A549 (cell line): ENCODE measurements around the gene SARDH.

Experiments
- EP300 ChIP-seq, 2 experiments: fragments of >200 bp; sonication (Bioruptor Twin); formaldehyde crosslinking; IDR thresholded peaks; 2 replicates in 1 of 2; 3 replicates in 1 of 2; pipeline ENCODE4 v1.6.1; 2016 to 2017
- FOSL2 ChIP-seq, 2 experiments: fragments of 450-650 bp in 1 of 2; fragments of >200 bp in 1 of 2; sonication (Bioruptor Twin) in 1 of 2; formaldehyde crosslinking; IDR thresholded peaks; 2 replicates each; pipeline versions ENCODE4 v1.5.0 to v1.6.1; 2016 to 2020; ENCODE audit warnings: mild to moderate bottlenecking in 1 of 2, moderate library complexity in 1 of 2
- KDM5A ChIP-seq: fragments of 200-600 bp; sonication (generic); IDR thresholded peaks from 2 replicates; pipeline ENCODE4 v1.6.1; 2016; ENCODE audit warnings: antibody characterized with exemption, mild to moderate bottlenecking
- MAX ChIP-seq: IDR thresholded peaks from 2 replicates; pipeline ENCODE4 v1.6.1; 2012
- MYC ChIP-seq: IDR thresholded peaks from 2 replicates; pipeline ENCODE4 v1.6.1; 2012; ENCODE audit warnings: mild to moderate bottlenecking, inconsistent platforms, low read length, improper control_type of control experiment, borderline replicate concordance
- NPAS2 ChIP-seq: fragments of 250-450 bp; sonication (Bioruptor Pico); IDR thresholded peaks from 2 replicates; pipeline ENCODE4 v1.8.0; 2022; ENCODE audit warnings: mild to moderate bottlenecking, moderate library complexity, borderline replicate concordance
- NR3C1 ChIP-seq: fragments of >200 bp; sonication (Bioruptor Twin); formaldehyde crosslinking; IDR thresholded peaks from 3 replicates; pipeline ENCODE4 v1.6.1; 2017
- POLR2A ChIP-seq: IDR thresholded peaks from 2 replicates; pipeline ENCODE4 v1.6.1; 2012; ENCODE audit warnings: mild to moderate bottlenecking, low read length
- POLR2AphosphoS2 ChIP-seq: conservative IDR thresholded peaks from 2 replicates; pipeline ENCODE4 v1.6.1; 2012; ENCODE audit warnings: low read length, improper control_type of control experiment, inconsistent platforms
- RFX5 ChIP-seq: fragments of 450-650 bp; IDR thresholded peaks from 2 replicates; pipeline ENCODE4 v1.7.1; 2014; ENCODE audit warnings: antibody characterized with exemption, mild to moderate bottlenecking, moderate library complexity
- USF2 ChIP-seq: fragments of 450-650 bp; IDR thresholded peaks from 2 replicates; pipeline ENCODE4 v1.6.1; 2014; ENCODE audit warnings: antibody characterized with exemption
- TF ChIP-seq, protein P1 (sequence below): fragments of >200 bp; sonication (Bioruptor Twin); formaldehyde crosslinking; IDR thresholded peaks from 3 replicates; pipeline ENCODE4 v1.5.1; 2016
- TF ChIP-seq, protein P2 (sequence below): fragments of 250-450 bp; sonication (Bioruptor Pico); IDR thresholded peaks from 2 replicates; pipeline ENCODE4 v1.5.0; 2021; ENCODE audit warnings: mild to moderate bottlenecking, moderate library complexity, borderline replicate concordance

DNA sequence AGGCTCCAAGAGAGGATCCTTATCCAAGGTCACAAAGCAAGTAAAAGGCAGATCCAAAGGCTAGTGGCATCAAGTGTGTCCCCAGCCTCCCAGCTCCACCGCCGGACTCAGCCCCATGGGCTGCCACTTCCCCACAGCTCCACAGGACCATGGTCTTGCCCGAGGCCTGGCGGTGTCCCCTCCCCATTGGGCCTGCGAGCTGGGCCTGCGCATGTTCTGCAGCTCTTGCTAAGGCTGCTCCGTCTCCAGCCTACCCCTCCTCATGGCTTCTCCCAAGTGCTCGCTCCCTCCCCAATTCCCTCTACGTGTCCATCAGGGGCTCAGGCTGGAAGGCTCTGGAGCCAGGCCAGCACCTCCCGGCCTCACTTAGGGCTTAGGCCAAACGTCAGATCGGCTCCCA, 72.6 kb downstream of the SARDH start:
- TF ChIP-seq, protein P1, sequence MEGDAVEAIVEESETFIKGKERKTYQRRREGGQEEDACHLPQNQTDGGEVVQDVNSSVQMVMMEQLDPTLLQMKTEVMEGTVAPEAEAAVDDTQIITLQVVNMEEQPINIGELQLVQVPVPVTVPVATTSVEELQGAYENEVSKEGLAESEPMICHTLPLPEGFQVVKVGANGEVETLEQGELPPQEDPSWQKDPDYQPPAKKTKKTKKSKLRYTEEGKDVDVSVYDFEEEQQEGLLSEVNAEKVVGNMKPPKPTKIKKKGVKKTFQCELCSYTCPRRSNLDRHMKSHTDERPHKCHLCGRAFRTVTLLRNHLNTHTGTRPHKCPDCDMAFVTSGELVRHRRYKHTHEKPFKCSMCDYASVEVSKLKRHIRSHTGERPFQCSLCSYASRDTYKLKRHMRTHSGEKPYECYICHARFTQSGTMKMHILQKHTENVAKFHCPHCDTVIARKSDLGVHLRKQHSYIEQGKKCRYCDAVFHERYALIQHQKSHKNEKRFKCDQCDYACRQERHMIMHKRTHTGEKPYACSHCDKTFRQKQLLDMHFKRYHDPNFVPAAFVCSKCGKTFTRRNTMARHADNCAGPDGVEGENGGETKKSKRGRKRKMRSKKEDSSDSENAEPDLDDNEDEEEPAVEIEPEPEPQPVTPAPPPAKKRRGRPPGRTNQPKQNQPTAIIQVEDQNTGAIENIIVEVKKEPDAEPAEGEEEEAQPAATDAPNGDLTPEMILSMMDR, result no peak
- TF ChIP-seq POLR2AphosphoS2 (no peak), KDM5A (no peak), EP300 (IDR thresholded peaks at IDR 0.05) (no peak), RFX5 (no peak), POLR2A (no peak), NR3C1 (no peak), USF2 (no peak), MYC (no peak), MAX (no peak), FOSL2 (IDR thresholded peaks at IDR 0.05) (no peak), FOSL2 (CRISPR knock-in tag; IDR thresholded peaks at IDR 0.05) (no peak), NPAS2 (no peak)
- TF ChIP-seq, protein P2, sequence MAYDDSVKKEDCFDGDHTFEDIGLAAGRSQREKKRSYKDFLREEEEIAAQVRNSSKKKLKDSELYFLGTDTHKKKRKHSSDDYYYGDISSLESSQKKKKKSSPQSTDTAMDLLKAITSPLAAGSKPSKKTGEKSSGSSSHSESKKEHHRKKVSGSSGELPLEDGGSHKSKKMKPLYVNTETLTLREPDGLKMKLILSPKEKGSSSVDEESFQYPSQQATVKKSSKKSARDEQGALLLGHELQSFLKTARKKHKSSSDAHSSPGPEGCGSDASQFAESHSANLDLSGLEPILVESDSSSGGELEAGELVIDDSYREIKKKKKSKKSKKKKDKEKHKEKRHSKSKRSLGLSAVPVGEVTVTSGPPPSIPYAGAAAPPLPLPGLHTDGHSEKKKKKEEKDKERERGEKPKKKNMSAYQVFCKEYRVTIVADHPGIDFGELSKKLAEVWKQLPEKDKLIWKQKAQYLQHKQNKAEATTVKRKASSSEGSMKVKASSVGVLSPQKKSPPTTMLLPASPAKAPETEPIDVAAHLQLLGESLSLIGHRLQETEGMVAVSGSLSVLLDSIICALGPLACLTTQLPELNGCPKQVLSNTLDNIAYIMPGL (CRISPR knock-in tag), result no peak
